Prostate gland (tissue), 2 donors: ENCODE data around the gene OR5J2. TPM values are rescaled to one million over a fixed set of nuclear protein-coding genes. Genes with fewer than 3 reads are reported as not detected.

Experiments
- DNase-seq: peaks from one replicate; pipeline ENCODE4 v3.0.0-alpha.2; 2019; ENCODE audit warnings: low spot score
- H3K27ac ChIP-seq, 2 donors: fragments of 200-600 bp; sonication (generic); 2 replicates each; pipeline ENCODE4 v1.5.1; 2017 to 2019
- H3K27me3 ChIP-seq: fragments of 200-600 bp; sonication (generic); replicated peaks from 2 replicates; pipeline ENCODE4 v1.5.1; 2019; ENCODE audit not compliant: insufficient read depth
- H3K36me3 ChIP-seq, 2 donors: fragments of 200-600 bp; sonication (generic); 1 replicate in 1 of 2; 2 replicates in 1 of 2; pipeline versions ENCODE4 v1.5.1 to v1.8.1; 2017 to 2019
- H3K4me1 ChIP-seq: fragments of 200-600 bp; sonication (generic); replicated peaks from 2 replicates; pipeline ENCODE4 v1.5.1; 2019
- H3K4me3 ChIP-seq, 2 donors: fragments of 200-600 bp; sonication (generic); 2 replicates each; pipeline ENCODE4 v1.5.1; 2017 to 2019
- H3K9me3 ChIP-seq: fragments of 200-600 bp; sonication (generic); 2 replicates; pipeline ENCODE4 v1.5.1; 2017
- CTCF ChIP-seq, 4 experiments: fragments of 200-600 bp in 2 of 4; fragments of 450-650 bp in 2 of 4; sonication (generic) in 2 of 4; IDR thresholded peaks; 1 replicate in 3 of 4; 2 replicates in 1 of 4; pipeline ENCODE4 v1.5.1; 2016 to 2019; ENCODE audit warnings: antibody characterized with exemption in 4 of 4, mild to moderate bottlenecking in 2 of 4, moderate library complexity in 2 of 4
- POLR2A ChIP-seq: fragments of 450-650 bp; IDR thresholded peaks from one replicate; pipeline ENCODE4 v1.6.1; 2016; ENCODE audit warnings: antibody characterized with exemption, mild to moderate bottlenecking
- POLR2AphosphoS5 ChIP-seq: sonication (generic); formaldehyde crosslinking; IDR thresholded peaks from one replicate; pipeline ENCODE4 v1.6.1; 2017; ENCODE audit warnings: antibody characterized with exemption
- WGBS: methylation state at CpG from one replicate; pipeline ENCODE4 v1.1.5; 2018; 5-methylcytosine and 5-hydroxymethylcytosine counted together
- intact Hi-C: fragments of 100-400 bp; cut with DNase I; formaldehyde crosslinking; loops from one replicate; pipeline ENCODE4 v1.14.2; 2022
- total RNA-seq, 2 donors: library from RNA; depleted of rRNA; stranded (reverse); fragments of >200 nt; gene quantifications; one replicate each; pipeline ENCODE4 v1.1.0, GENCODE V29; 2016

The OR5J2 gene
- total RNA-seq, 2 donors from 2014 or later, result not detected

GRCh38 chr11:56160217-56160616, 16.2 kb upstream of the OR5J2 start, which contains the start of gene OR8K5:
TSS of gene OR8K5 (minus strand) at chr11:56160317. CDS start at chr11:56160317, 0 bp downstream.
- Histone ChIP-seq H3K4me1 (no peaks in the 10 kb centered on the region), H3K27me3 (no peaks in the 10 kb centered on the region), H3K27ac (no peak within 1 kb of the TSS), H3K4me3 (no peak within 1 kb of the TSS), H3K36me3 (no peaks in the 10 kb centered on the region), H3K9me3 (no peaks in the 10 kb centered on the region)
- intact Hi-C loops, result no loop called here
- WGBS, result 87% methylated on average over 3 of the region's 3 CpGs
- DNase-seq, result no peak
- TF ChIP-seq POLR2A (no peak), POLR2AphosphoS5 (no peak)

- no peaks in the 10 kb centered on the region for H3K4me1 ChIP-seq
- intact Hi-C loops, result no loop called here
- H3K27me3 ChIP-seq, result no peaks in the 10 kb centered on the region
- no peaks in the 10 kb centered on the region for H3K9me3 ChIP-seq
- no peak overlapping the region for H3K27ac ChIP-seq
- H3K36me3 ChIP-seq, result no peaks in the 10 kb centered on the region
- no peak for DNase-seq
- no peak overlapping the region for H3K4me3 ChIP-seq
- TF ChIP-seq CTCF (IDR thresholded peaks at IDR 0.05) (no peak), POLR2A (no peak), POLR2AphosphoS5 (no peak)
- WGBS, result 64% methylated on average over 3 of the region's 3 CpGs
Observed at GRCh38 chr11:56163804-56164203, 12.6 kb upstream of the OR5J2 start.

GRCh38 chr11:56172256-56172830, 4.1 kb upstream of the OR5J2 start:
- H3K27ac ChIP-seq, result no peak overlapping the region
- WGBS, result 48% methylated on average over 3 of the region's 3 CpGs
- no peak for DNase-seq
- no peaks in the 10 kb centered on the region for H3K27me3 ChIP-seq
- H3K4me3 ChIP-seq, result no peak overlapping the region
- H3K36me3 ChIP-seq, result no peaks in the 10 kb centered on the region
- TF ChIP-seq POLR2A (no peak), CTCF (IDR thresholded peaks at IDR 0.05) (no peak), POLR2AphosphoS5 (no peak)
- intact Hi-C loops, result no loop called here
- no peaks in the 10 kb centered on the region for H3K9me3 ChIP-seq
- no peaks in the 10 kb centered on the region for H3K4me1 ChIP-seq

GRCh38 chr11:56183459-56183858, 7.0 kb downstream of the OR5J2 start:
- TF ChIP-seq CTCF (IDR thresholded peaks at IDR 0.05) (no peak), POLR2A (no peak), POLR2AphosphoS5 (no peak)
- Histone ChIP-seq H3K36me3 (no peaks in the 10 kb centered on the region), H3K9me3 (no peaks in the 10 kb centered on the region), H3K4me3 (no peak overlapping the region), H3K27ac (no peak overlapping the region), H3K27me3 (no peaks in the 10 kb centered on the region), H3K4me1 (no peaks in the 10 kb centered on the region)
- DNase-seq, result no peak
- intact Hi-C loops, result no loop called here

GRCh38 chr11:56188602-56189001, 12.2 kb downstream of the OR5J2 start:
- TF ChIP-seq POLR2A, result no peak
- no peak for TF ChIP-seq POLR2AphosphoS5
- no peak for TF ChIP-seq CTCF (IDR thresholded peaks at IDR 0.05)
- Histone ChIP-seq H3K4me3 (no peak overlapping the region), H3K9me3 (no peaks in the 10 kb centered on the region), H3K36me3 (no peaks in the 10 kb centered on the region), H3K27ac (no peak overlapping the region), H3K27me3 (no peaks in the 10 kb centered on the region), H3K4me1 (no peaks in the 10 kb centered on the region)
- DNase-seq, result no peak
- intact Hi-C loops, result no loop called here
- 95% methylated on average over 3 of the region's 3 CpGs for WGBS
